ENCODE measurements around the gene TSC1. TPM values are rescaled to one million over a fixed set of nuclear protein-coding genes. Genes with fewer than 3 reads are reported as not detected.

Gene TSC1
- total and polyA plus RNA-seq, 4 donors = 8.9 to 61.3 (median 30.2) TPM

- WGBS, 2 donors = 90 to 92% methylated on average over 12 of the region's 12 CpGs
- Histone ChIP-seq H3K4me3 (ENCODE audit: low read length in 2 of 2) (no peak overlapping the region), H3K9me3 (ENCODE audit: control insufficient read depth, low read length) (no peaks in the 10 kb centered on the region), H3K36me3 (ENCODE audit: control insufficient read depth in 1 of 2, insufficient read depth in 2 of 2, low read length in 1 of 2) (peaks cover 3 to 14% of the 10 kb centered on the region in 2 donors), H3K27me3 (ENCODE audit: control insufficient read depth in 1 of 2, insufficient read depth in 2 of 2, low read length in 1 of 2) (no peaks in the 10 kb centered on the region), H3K27ac (ENCODE audit: low read depth in 1 of 2, low read length in 2 of 2) (no peak overlapping the region), H3K4me1 (ENCODE audit: control insufficient read depth in 1 of 2, insufficient read depth in 2 of 2, low read length in 2 of 2) (no peaks in the 10 kb centered on the region)
- DNase-seq = no peak
- intact Hi-C loops (cut with DNase I) = no loop called here
- ATAC-seq (ENCODE audit: low FRiP score) = no peak
Measured at GRCh38 chr9:132905726-132906125, 38.7 kb downstream of the TSC1 start.

- Histone ChIP-seq H3K27me3 (ENCODE audit: control insufficient read depth in 1 of 2, insufficient read depth in 2 of 2, low read length in 1 of 2) (no peaks in the 10 kb centered on the region), H3K4me3 (ENCODE audit: low read length in 2 of 2) (no peak overlapping the region), H3K4me1 (ENCODE audit: control insufficient read depth in 1 of 2, insufficient read depth in 2 of 2, low read length in 2 of 2) (no peaks in the 10 kb centered on the region), H3K9me3 (ENCODE audit: control insufficient read depth, low read length) (no peaks in the 10 kb centered on the region), H3K27ac (ENCODE audit: low read depth in 1 of 2, low read length in 2 of 2) (no peak overlapping the region), H3K36me3 (ENCODE audit: control insufficient read depth in 1 of 2, insufficient read depth in 2 of 2, low read length in 1 of 2) (peaks cover 0 to 13% of the 10 kb centered on the region in 2 donors)
- ATAC-seq (ENCODE audit: low FRiP score) = no peak
- intact Hi-C loops (cut with DNase I) = no loop called here
- DNase-seq = no peak
- WGBS, 2 donors = 73 to 78% methylated on average over 13 of the region's 13 CpGs
Measured at GRCh38 chr9:132903574-132904492, 40.6 kb downstream of the TSC1 start.

GRCh38 chr9:132901858-132902831 is 42.3 kb downstream of the TSC1 start:
- H3K27ac ChIP-seq (ENCODE audit: low read depth in 1 of 2, low read length in 2 of 2) = peak overlapping the region in 1 of 2 donors; percentile 17
- peak; percentile 62 to 84 for DNase-seq
- peaks cover 0 to 17% of the 10 kb centered on the region in 2 donors for H3K36me3 ChIP-seq (ENCODE audit: control insufficient read depth in 1 of 2, insufficient read depth in 2 of 2, low read length in 1 of 2)
- no peaks in the 10 kb centered on the region for H3K27me3 ChIP-seq (ENCODE audit: control insufficient read depth in 1 of 2, insufficient read depth in 2 of 2, low read length in 1 of 2)
- ATAC-seq (ENCODE audit: low FRiP score) = peak; percentile 80
- 45% methylated on average over 11 of the region's 11 CpGs for WGBS, 2 donors
- H3K4me3 ChIP-seq (ENCODE audit: low read length in 2 of 2) = no peak overlapping the region
- H3K9me3 ChIP-seq (ENCODE audit: control insufficient read depth, low read length) = no peaks in the 10 kb centered on the region
- H3K4me1 ChIP-seq (ENCODE audit: control insufficient read depth in 1 of 2, insufficient read depth in 2 of 2, low read length in 2 of 2) = no peaks in the 10 kb centered on the region
- intact Hi-C loops (cut with DNase I) = no loop called here

DNA sequence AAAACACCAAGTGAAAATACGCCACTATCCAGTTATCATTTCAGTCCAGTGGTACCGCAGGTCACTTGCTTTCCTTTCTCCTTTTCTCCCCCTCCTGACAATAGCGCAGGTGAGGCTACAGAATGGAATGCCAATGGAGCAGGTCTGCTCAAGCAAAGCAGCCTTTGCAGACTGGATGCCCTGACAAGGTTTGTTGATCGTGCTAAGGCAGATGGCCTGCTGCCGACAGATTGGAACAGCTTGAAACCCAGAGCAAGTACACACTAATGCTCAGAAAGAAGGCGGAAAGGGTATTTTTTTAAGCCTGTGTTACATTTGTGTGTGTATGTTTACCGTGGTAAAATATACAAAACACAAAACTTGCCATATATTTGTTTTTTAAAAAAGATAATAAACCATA is 46.4 kb downstream of the TSC1 start:
- Histone ChIP-seq H3K27ac (ENCODE audit: low read depth in 1 of 2, low read length in 2 of 2) (no peak overlapping the region), H3K36me3 (ENCODE audit: control insufficient read depth in 1 of 2, insufficient read depth in 2 of 2, low read length in 1 of 2) (peaks cover 0 to 25% of the 10 kb centered on the region in 2 donors), H3K4me3 (ENCODE audit: low read length in 2 of 2) (no peak overlapping the region), H3K9me3 (ENCODE audit: control insufficient read depth, low read length) (no peaks in the 10 kb centered on the region), H3K4me1 (ENCODE audit: control insufficient read depth in 1 of 2, insufficient read depth in 2 of 2, low read length in 2 of 2) (no peaks in the 10 kb centered on the region), H3K27me3 (ENCODE audit: control insufficient read depth in 1 of 2, insufficient read depth in 2 of 2, low read length in 1 of 2) (no peaks in the 10 kb centered on the region)
- WGBS, 2 donors = 92% methylated on average over 7 of the region's 7 CpGs
- DNase-seq (no peak), ATAC-seq (ENCODE audit: low FRiP score) (no peak)
- intact Hi-C loops (cut with DNase I) = no loop called here

GRCh38 chr9:132896906-132897305 is 47.5 kb downstream of the TSC1 start:
- no peak for DNase-seq
- ATAC-seq (ENCODE audit: low FRiP score) = no peak
- H3K27me3 ChIP-seq (ENCODE audit: control insufficient read depth in 1 of 2, insufficient read depth in 2 of 2, low read length in 1 of 2) = no peaks in the 10 kb centered on the region
- H3K36me3 ChIP-seq (ENCODE audit: control insufficient read depth in 1 of 2, insufficient read depth in 2 of 2, low read length in 1 of 2) = peaks cover 0 to 23% of the 10 kb centered on the region in 2 donors
- no peaks in the 10 kb centered on the region for H3K4me1 ChIP-seq (ENCODE audit: control insufficient read depth in 1 of 2, insufficient read depth in 2 of 2, low read length in 2 of 2)
- no peak overlapping the region for H3K27ac ChIP-seq (ENCODE audit: low read depth in 1 of 2, low read length in 2 of 2)
- intact Hi-C loops (cut with DNase I) = no loop called here
- no peaks in the 10 kb centered on the region for H3K9me3 ChIP-seq (ENCODE audit: control insufficient read depth, low read length)
- 83 to 86% methylated on average over 6 of the region's 6 CpGs for WGBS, 2 donors
- no peak overlapping the region for H3K4me3 ChIP-seq (ENCODE audit: low read length in 2 of 2)

- DNase-seq (no peak), ATAC-seq (ENCODE audit: low FRiP score) (no peak)
- H3K36me3 ChIP-seq (ENCODE audit: control insufficient read depth in 1 of 2, insufficient read depth in 2 of 2, low read length in 1 of 2) = peaks cover 0 to 20% of the 10 kb centered on the region in 2 donors
- no peaks in the 10 kb centered on the region for H3K27me3 ChIP-seq (ENCODE audit: control insufficient read depth in 1 of 2, insufficient read depth in 2 of 2, low read length in 1 of 2)
- no peak overlapping the region for H3K4me3 ChIP-seq (ENCODE audit: low read length in 2 of 2)
- WGBS, 2 donors = 91 to 92% methylated on average over 13 of the region's 13 CpGs
- no peaks in the 10 kb centered on the region for H3K4me1 ChIP-seq (ENCODE audit: control insufficient read depth in 1 of 2, insufficient read depth in 2 of 2, low read length in 2 of 2)
- no peak overlapping the region for H3K27ac ChIP-seq (ENCODE audit: low read depth in 1 of 2, low read length in 2 of 2)
- intact Hi-C loops (cut with DNase I) = no loop called here
- H3K9me3 ChIP-seq (ENCODE audit: control insufficient read depth, low read length) = no peaks in the 10 kb centered on the region
Measured at GRCh38 chr9:132896264-132896663, 48.2 kb downstream of the TSC1 start.

- no peaks in the 10 kb centered on the region for H3K4me1 ChIP-seq (ENCODE audit: control insufficient read depth in 1 of 2, insufficient read depth in 2 of 2, low read length in 2 of 2)
- ATAC-seq (ENCODE audit: low FRiP score) = no peak
- peaks cover 0 to 16% of the 10 kb centered on the region in 2 donors for H3K36me3 ChIP-seq (ENCODE audit: control insufficient read depth in 1 of 2, insufficient read depth in 2 of 2, low read length in 1 of 2)
- no peak for DNase-seq
- H3K27ac ChIP-seq (ENCODE audit: low read depth in 1 of 2, low read length in 2 of 2) = no peak overlapping the region
- 45% methylated on average over 9 of the region's 9 CpGs for WGBS, 2 donors
- no peaks in the 10 kb centered on the region for H3K27me3 ChIP-seq (ENCODE audit: control insufficient read depth in 1 of 2, insufficient read depth in 2 of 2, low read length in 1 of 2)
- H3K9me3 ChIP-seq (ENCODE audit: control insufficient read depth, low read length) = no peaks in the 10 kb centered on the region
- H3K4me3 ChIP-seq (ENCODE audit: low read length in 2 of 2) = no peak overlapping the region
- intact Hi-C loops (cut with DNase I) = no loop called here
Measured at GRCh38 chr9:132894862-132895835, 49.3 kb downstream of the TSC1 start.

- Histone ChIP-seq H3K9me3 (ENCODE audit: control insufficient read depth, low read length) (no peaks in the 10 kb centered on the region), H3K4me1 (ENCODE audit: control insufficient read depth in 1 of 2, insufficient read depth in 2 of 2, low read length in 2 of 2) (no peaks in the 10 kb centered on the region), H3K4me3 (ENCODE audit: low read length in 2 of 2) (no peak overlapping the region), H3K36me3 (ENCODE audit: control insufficient read depth in 1 of 2, insufficient read depth in 2 of 2, low read length in 1 of 2) (peaks cover 0 to 16% of the 10 kb centered on the region in 2 donors), H3K27ac (ENCODE audit: low read depth in 1 of 2, low read length in 2 of 2) (no peak overlapping the region), H3K27me3 (ENCODE audit: control insufficient read depth in 1 of 2, insufficient read depth in 2 of 2, low read length in 1 of 2) (no peaks in the 10 kb centered on the region)
- ATAC-seq (ENCODE audit: low FRiP score) (no peak), DNase-seq (no peak)
- 90 to 91% methylated on average over 5 of the region's 5 CpGs for WGBS, 2 donors
- intact Hi-C loops (cut with DNase I) = no loop called here
Measured at GRCh38 chr9:132894346-132894745, 50.1 kb downstream of the TSC1 start.
